Heart right ventricle (tissue), 16 donors: ENCODE results near the gene TRAK1. TPM values are rescaled to one million over a fixed set of nuclear protein-coding genes. Genes with fewer than 3 reads are reported as not detected.

Experiments used
- ATAC-seq, 8 donors: fragments of 200-7000 bp; cut with Tn5 transposase; one replicate each; pipeline ENCODE4 v1.9.1; 2020; ENCODE audit warnings: mild to moderate bottlenecking in 8 of 8, moderate library complexity in 8 of 8, moderate number of reproducible peaks in 1 of 8
- DNase-seq, 2 donors: peaks; one replicate each; pipeline ENCODE4 v3.0.0-alpha.2; 2020
- H3K27ac ChIP-seq, 10 donors: fragments of 200-600 bp; sonication (generic) in 2 of 10; one replicate each; pipeline versions ENCODE4 v1.5.0 to v1.8.0; 2020 to 2022; ENCODE audit warnings: mild to moderate bottlenecking in 3 of 10
- H3K27me3 ChIP-seq, 7 donors: fragments of 200-600 bp; one replicate each; pipeline ENCODE4 v1.8.0; 2021 to 2022; ENCODE audit warnings: mild to moderate bottlenecking in 2 of 7
- H3K36me3 ChIP-seq, 9 donors: fragments of 200-600 bp; sonication (generic) in 1 of 9; one replicate each; pipeline versions ENCODE4 v1.5.0 to v1.8.0; 2020 to 2022; ENCODE audit warnings: mild to moderate bottlenecking in 2 of 9
- H3K4me1 ChIP-seq, 9 donors: fragments of 200-600 bp; sonication (generic) in 1 of 9; one replicate each; pipeline versions ENCODE4 v1.5.0 to v1.8.0; 2020 to 2022; ENCODE audit warnings: mild to moderate bottlenecking in 4 of 9
- H3K4me3 ChIP-seq, 10 donors: fragments of 200-600 bp; sonication (generic) in 2 of 10; one replicate each; pipeline versions ENCODE4 v1.5.0 to v1.8.0; 2020 to 2022; ENCODE audit warnings: mild to moderate bottlenecking in 7 of 10, moderate library complexity in 2 of 10
- H3K9me3 ChIP-seq, 11 donors: fragments of 200-600 bp in 10 of 11; sonication (generic) in 2 of 11; one replicate each; pipeline versions ENCODE4 v1.5.0 to v1.8.0; 2013 to 2022; ENCODE audit warnings: mild to moderate bottlenecking in 2 of 11, control low read depth in 1 of 11, moderate library complexity in 1 of 11
- WGBS, 2 donors: extraction: QIAGEN DNeasy Blood & Tissue Kit; methylation state at CpG; one replicate each; pipeline ENCODE4 v1.1.7; 2013; ENCODE audit warnings: inconsistent platforms in 1 of 2; 5-methylcytosine and 5-hydroxymethylcytosine counted together
- intact Hi-C, 10 donors: fragments of 100-400 bp; cut with DNase I; formaldehyde crosslinking; loops; one replicate each; pipeline versions ENCODE4 v1.11.1 to v1.14.2; 2022
- polyA plus RNA-seq, 2 donors: library from polyadenylated mRNA; stranded (reverse); fragments of 200-250 nt; gene quantifications; one replicate each; pipeline ENCODE4 v1.2.3, GENCODE V29; 2013
- total RNA-seq, 10 donors: library from RNA; stranded (reverse); fragmentation: NEBNext Ultra II Directional in 3 of 10; extraction: Animal tissue kit (Norgen Biotek cat#: 25700) in 3 of 10; gene quantifications; one replicate each; pipeline versions ENCODE4 v1.2.1 to v1.2.4, GENCODE V29; 2021 to 2023
- TF ChIP-seq, protein P1 (sequence below), 9 donors: fragments of 200-600 bp; sonication (generic) in 2 of 9; IDR thresholded peaks; one replicate each; pipeline versions ENCODE4 v1.5.0 to v1.8.0; 2021 to 2022; ENCODE audit warnings: antibody characterized with exemption in 9 of 9, mild to moderate bottlenecking in 5 of 9, moderate library complexity in 1 of 9
- donor health status: Arrhythmogenic right ventricular cardiomyopathy.
- donor health status: ischemic (EF 13 %, LVEDD 7.1; RV severe dilation, severe dysfunction).
- donor health status: healthy with polysubstance abuse.
- donor health status: DM: no; HTN: yes; CAD: no.
- donor health status: DM: no; HTN: no; CAD: no.
- donor health status: ischemic (EF 25% LVEDD 6.9; RV normal size, moderate dysfunction).
- donor health status: ischemic (EF 25% LVEDD 5.7; RV mildly dilated, moderate dysfunction).
- donor health status: healthy.
- donor health status: DM: yes; HTN: yes; CAD: no.
- donor health status: Ischemic cardiomyopathy.
- donor health status: ischemic (EF 35%, LVEDD 5.7; RV mildly dilated, moderate dysfunction).
- donor health status: nonischemic (EF 11% LVEDD 7.7; RV severe dilation, severe dysfunction).
- donor health status: DM: yes; HTN: yes; CAD: no.
- donor health status: PGD.
- donor health status: ischemic (EF 29% LVEDD 5.4; RV normal size, mild dysfunction).
- donor health status: nonischemic (EF 23%, LVEDD 6.1; RV moderate dilation, normal function).

Gene TRAK1
- total and polyA plus RNA-seq, 12 donors = 35.5 to 423 (median 303) TPM

DNA sequence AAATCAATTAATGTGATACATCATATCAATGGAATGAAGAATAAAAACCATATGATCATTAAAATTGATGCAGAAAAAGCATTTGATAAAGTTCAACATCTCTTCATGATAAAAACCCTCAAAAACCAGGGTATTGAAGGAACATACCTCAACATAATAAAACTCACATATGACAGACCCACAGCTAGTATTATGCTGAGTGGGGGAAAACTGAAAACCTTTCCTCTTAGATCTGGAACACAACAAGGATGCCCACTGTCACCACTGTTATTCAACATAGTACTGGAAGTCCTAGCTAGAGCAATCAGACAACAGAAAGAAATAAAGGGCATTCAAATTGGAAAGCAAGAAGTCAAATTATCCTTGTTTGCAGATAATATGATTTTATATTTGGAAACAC is 144.4 kb downstream of the TRAK1 start:
- peaks cover 0 to 18% (median 12%) of the 10 kb centered on the region in 11 donors for H3K9me3 ChIP-seq
- intact Hi-C loops = loop anchor here in 1 of 10 donors (10.0 kb wide), 1 partner anchor 309 kb away; no protein-coding TSS in a partner anchor
- no peak overlapping the region for H3K4me3 ChIP-seq
- TF ChIP-seq, protein P1, sequence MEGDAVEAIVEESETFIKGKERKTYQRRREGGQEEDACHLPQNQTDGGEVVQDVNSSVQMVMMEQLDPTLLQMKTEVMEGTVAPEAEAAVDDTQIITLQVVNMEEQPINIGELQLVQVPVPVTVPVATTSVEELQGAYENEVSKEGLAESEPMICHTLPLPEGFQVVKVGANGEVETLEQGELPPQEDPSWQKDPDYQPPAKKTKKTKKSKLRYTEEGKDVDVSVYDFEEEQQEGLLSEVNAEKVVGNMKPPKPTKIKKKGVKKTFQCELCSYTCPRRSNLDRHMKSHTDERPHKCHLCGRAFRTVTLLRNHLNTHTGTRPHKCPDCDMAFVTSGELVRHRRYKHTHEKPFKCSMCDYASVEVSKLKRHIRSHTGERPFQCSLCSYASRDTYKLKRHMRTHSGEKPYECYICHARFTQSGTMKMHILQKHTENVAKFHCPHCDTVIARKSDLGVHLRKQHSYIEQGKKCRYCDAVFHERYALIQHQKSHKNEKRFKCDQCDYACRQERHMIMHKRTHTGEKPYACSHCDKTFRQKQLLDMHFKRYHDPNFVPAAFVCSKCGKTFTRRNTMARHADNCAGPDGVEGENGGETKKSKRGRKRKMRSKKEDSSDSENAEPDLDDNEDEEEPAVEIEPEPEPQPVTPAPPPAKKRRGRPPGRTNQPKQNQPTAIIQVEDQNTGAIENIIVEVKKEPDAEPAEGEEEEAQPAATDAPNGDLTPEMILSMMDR (IDR thresholded peaks at IDR 0.05) = no peak
- H3K4me1 ChIP-seq = no peaks in the 10 kb centered on the region
- DNase-seq (no peak), ATAC-seq (no peak)
- peaks cover 0 to 29% (median 7%) of the 10 kb centered on the region in 7 donors for H3K27me3 ChIP-seq
- H3K36me3 ChIP-seq = no peaks in the 10 kb centered on the region
- no peak overlapping the region for H3K27ac ChIP-seq

DNA sequence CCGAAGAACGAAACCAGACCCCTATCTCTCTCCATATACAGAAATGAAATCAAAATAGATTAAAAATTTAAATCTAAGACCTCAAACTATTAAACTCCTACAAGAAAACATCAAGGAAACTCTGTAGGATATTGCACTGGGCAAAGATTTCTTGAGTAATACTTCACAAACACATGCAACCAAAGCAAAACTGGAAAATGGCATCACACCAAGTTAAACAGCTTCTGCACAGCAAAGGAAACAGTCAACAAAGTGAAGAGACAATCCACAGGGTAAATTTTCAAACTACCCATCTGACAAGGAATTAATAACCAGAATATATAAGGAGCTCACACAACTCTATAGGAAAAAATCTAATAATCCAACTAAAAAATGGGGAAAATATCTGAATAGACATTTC is 145.5 kb downstream of the TRAK1 start:
- H3K9me3 ChIP-seq = peaks cover 0 to 18% (median 12%) of the 10 kb centered on the region in 11 donors
- TF ChIP-seq, protein P1 (IDR thresholded peaks at IDR 0.05) = no peak
- 88 to 90% methylated on average over 2 of the region's 2 CpGs for WGBS, 2 donors
- peaks cover 0 to 29% (median 7%) of the 10 kb centered on the region in 7 donors for H3K27me3 ChIP-seq
- no peak overlapping the region for H3K27ac ChIP-seq
- H3K4me1 ChIP-seq = no peaks in the 10 kb centered on the region
- intact Hi-C loops = loop anchor here in 1 of 10 donors (10.0 kb wide), 1 partner anchor 308 kb away; no protein-coding TSS in a partner anchor
- no peaks in the 10 kb centered on the region for H3K36me3 ChIP-seq
- DNase-seq = no peak
- H3K4me3 ChIP-seq = no peak overlapping the region
- no peak for ATAC-seq

DNA sequence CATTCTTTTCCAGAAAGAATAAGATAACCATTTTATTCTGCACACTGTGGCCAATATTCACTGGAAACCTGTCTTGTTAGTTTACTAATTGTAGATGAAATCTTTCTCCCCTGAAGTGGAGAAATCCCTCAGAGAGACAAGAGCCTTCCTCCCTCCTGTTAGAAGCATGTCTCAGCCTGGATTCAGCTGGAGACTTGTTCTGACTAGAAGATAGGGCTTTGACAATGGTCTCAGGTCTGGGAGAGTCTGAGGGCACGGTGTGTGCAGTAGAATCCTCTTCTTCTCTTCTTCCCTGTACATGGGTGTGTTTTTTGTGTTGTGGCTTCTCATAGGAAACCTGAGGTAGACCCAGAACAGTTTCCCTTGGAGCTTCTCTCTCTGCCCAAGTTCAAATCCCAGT is 154.9 kb downstream of the TRAK1 start:
- intact Hi-C loops = loop anchor here (2.0 to 5.0 kb wide), 7 partner anchors 196 to 306 kb away; no protein-coding TSS in a partner anchor
- DNase-seq (no peak), ATAC-seq (no peak)
- WGBS, 2 donors = 58 to 60% methylated on average over 1 of the region's 1 CpG
- H3K36me3 ChIP-seq = no peaks in the 10 kb centered on the region
- no peak overlapping the region for H3K27ac ChIP-seq
- H3K4me1 ChIP-seq = peaks cover 0 to 7% (median 0%) of the 10 kb centered on the region in 9 donors
- no peaks in the 10 kb centered on the region for H3K9me3 ChIP-seq
- H3K4me3 ChIP-seq = no peak overlapping the region
- TF ChIP-seq, protein P1 (IDR thresholded peaks at IDR 0.05) = no peak
- peaks cover 0 to 33% (median 15%) of the 10 kb centered on the region in 7 donors for H3K27me3 ChIP-seq

DNA sequence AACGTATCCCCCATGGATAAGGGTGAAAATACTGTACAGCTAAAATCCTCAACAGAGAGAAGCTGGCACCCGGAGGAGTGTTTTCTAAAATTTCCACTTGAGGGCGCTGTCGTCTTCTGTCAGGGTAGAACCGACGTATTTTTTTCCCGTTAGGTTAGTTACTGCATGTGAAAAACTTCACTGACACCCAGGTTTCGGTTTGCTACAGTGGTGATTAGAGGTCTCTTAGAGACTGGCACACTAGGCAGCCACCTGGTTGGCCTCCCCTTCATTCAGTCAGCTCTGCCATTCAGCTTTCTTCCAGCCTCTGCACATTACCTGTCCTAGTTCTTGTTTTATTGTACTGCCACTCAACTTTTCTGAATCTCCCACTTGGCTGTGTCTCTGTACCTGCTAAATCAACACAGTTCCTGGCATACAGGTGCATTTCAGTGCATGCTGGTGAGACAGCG is 156.4 kb downstream of the TRAK1 start:
- no peak overlapping the region for H3K4me3 ChIP-seq
- TF ChIP-seq, protein P1 (IDR thresholded peaks at IDR 0.05) = peak; percentile 44 to 86 (median 76)
- no peaks in the 10 kb centered on the region for H3K9me3 ChIP-seq
- DNase-seq (peak in 1 of 2 donors; percentile 57), ATAC-seq (peak in 6 of 8 donors; percentile 29 to 72 (median 50))
- no peak overlapping the region for H3K27ac ChIP-seq
- WGBS, 2 donors = 11% methylated on average over 9 of the region's 9 CpGs
- H3K36me3 ChIP-seq = no peaks in the 10 kb centered on the region
- H3K4me1 ChIP-seq = peaks cover 0 to 7% (median 0%) of the 10 kb centered on the region in 9 donors
- H3K27me3 ChIP-seq = peaks cover 0 to 33% (median 15%) of the 10 kb centered on the region in 7 donors
- intact Hi-C loops = loop anchor here (1.0 to 5.0 kb wide), 8 partner anchors 195 to 305 kb away; no protein-coding TSS in a partner anchor
